ENCODE measurements around the gene FRMPD1.

DNA sequence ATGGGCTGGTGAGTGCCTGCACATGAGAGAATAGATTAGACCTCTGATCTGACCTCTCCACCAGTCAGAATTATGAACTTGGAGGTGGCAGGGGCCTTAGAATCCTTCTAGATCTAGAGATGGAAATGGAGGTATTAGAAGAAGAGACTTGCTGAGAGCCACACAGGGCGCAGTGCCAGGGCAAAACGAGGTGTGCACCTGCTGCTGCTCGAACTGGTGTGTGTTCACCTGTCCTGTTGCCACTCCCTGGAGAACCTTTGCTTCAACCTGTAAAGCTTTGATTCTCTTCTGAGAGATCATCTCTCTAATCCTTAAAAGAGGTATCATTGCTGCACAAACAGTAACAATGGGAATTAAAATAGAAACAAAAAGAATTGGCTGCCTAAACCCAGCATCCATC lies 24.9 kb downstream of the FRMPD1 start:
- no peak for TF ChIP-seq EZH2 (IDR thresholded peaks at IDR 0.05; ENCODE audit: borderline replicate concordance, low read length)
- TF ChIP-seq, protein P1, sequence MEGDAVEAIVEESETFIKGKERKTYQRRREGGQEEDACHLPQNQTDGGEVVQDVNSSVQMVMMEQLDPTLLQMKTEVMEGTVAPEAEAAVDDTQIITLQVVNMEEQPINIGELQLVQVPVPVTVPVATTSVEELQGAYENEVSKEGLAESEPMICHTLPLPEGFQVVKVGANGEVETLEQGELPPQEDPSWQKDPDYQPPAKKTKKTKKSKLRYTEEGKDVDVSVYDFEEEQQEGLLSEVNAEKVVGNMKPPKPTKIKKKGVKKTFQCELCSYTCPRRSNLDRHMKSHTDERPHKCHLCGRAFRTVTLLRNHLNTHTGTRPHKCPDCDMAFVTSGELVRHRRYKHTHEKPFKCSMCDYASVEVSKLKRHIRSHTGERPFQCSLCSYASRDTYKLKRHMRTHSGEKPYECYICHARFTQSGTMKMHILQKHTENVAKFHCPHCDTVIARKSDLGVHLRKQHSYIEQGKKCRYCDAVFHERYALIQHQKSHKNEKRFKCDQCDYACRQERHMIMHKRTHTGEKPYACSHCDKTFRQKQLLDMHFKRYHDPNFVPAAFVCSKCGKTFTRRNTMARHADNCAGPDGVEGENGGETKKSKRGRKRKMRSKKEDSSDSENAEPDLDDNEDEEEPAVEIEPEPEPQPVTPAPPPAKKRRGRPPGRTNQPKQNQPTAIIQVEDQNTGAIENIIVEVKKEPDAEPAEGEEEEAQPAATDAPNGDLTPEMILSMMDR (IDR thresholded peaks at IDR 0.05; ENCODE audit: low read length): no peak

All from OCI-LY1 (cell line).